Left ventricle myocardium inferior (tissue), 1 donor: ENCODE measurements around the gene TMEM128. TPM values are rescaled to one million over a fixed set of nuclear protein-coding genes. Genes with fewer than 3 reads are reported as not detected.
"Not testable (repeated sequence)": the region's sequence is repeated elsewhere in the genome, so short reads cannot be mapped to it uniquely, and the experiment has no call there.

Experiments used
- DNase-seq: peaks from one replicate; pipeline ENCODE4 v3.0.0-alpha.2; 2020
- H3K27ac ChIP-seq: fragments of 200-600 bp; replicated peaks from 2 replicates; pipeline ENCODE4 v1.8.0; 2021
- H3K27me3 ChIP-seq: fragments of 200-600 bp; 2 replicates; pipeline ENCODE4 v1.8.0; 2021; ENCODE audit warnings: low read depth
- H3K36me3 ChIP-seq: fragments of 200-600 bp; 2 replicates; pipeline ENCODE4 v1.8.0; 2021
- H3K4me1 ChIP-seq: fragments of 200-600 bp; 2 replicates; pipeline ENCODE4 v1.8.0; 2021
- H3K4me3 ChIP-seq: fragments of 200-600 bp; 2 replicates; pipeline ENCODE4 v1.8.0; 2021; ENCODE audit warnings: mild to moderate bottlenecking, moderate library complexity
- H3K9me3 ChIP-seq: fragments of 200-600 bp; replicated peaks from 2 replicates; pipeline ENCODE4 v1.8.0; 2021
- intact Hi-C: fragments of 100-400 bp; cut with micrococcal nuclease; formaldehyde crosslinking; loops from one replicate; pipeline ENCODE4 v1.11.0; 2022
- total RNA-seq: library from RNA; stranded (reverse); fragmentation: NEBNext Ultra II Directional; extraction: Animal tissue kit (Norgen Biotek cat#: 25700); gene quantifications from one replicate; pipeline ENCODE4 v1.2.1, GENCODE V29; 2021
- TF ChIP-seq, protein P1 (sequence below): fragments of 200-600 bp; IDR thresholded peaks from 2 replicates; pipeline ENCODE4 v1.8.0; 2021; ENCODE audit warnings: antibody characterized with exemption, mild to moderate bottlenecking, borderline replicate concordance
- donor health status: DM: no; HTN: yes; CAD: no; lungs with severe emphysema.

The TMEM128 gene
- total RNA-seq, 1 donor from 2014 or later = 9.8 TPM

DNA sequence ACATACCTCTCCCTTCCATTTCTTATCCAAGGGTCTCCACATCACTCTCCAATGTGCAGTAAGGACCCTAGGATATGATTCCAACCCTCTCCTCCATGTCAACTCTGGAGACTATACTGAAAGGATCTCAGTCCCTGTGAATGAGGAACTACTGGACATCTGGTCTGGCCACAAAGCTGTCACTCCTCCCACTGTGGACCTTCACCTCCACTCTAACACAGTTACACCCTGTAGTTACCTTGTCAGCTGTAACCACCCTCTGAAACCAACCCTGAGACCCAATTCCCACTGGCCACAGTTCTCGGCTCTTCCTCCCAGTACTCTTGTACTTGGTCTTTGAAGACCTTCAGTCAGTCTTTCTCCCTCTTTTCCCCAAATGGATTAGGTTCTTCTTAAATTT lies 2.9 kb downstream of the TMEM128 start:
- intact Hi-C loops = no loop called here
- Histone ChIP-seq H3K27ac (no peak overlapping the region), H3K27me3 (no peaks in the 10 kb centered on the region), H3K4me3 (no peak overlapping the region), H3K36me3 (peaks cover 50% of the 10 kb centered on the region), H3K4me1 (peaks cover 37% of the 10 kb centered on the region), H3K9me3 (no peaks in the 10 kb centered on the region)
- TF ChIP-seq, protein P1, sequence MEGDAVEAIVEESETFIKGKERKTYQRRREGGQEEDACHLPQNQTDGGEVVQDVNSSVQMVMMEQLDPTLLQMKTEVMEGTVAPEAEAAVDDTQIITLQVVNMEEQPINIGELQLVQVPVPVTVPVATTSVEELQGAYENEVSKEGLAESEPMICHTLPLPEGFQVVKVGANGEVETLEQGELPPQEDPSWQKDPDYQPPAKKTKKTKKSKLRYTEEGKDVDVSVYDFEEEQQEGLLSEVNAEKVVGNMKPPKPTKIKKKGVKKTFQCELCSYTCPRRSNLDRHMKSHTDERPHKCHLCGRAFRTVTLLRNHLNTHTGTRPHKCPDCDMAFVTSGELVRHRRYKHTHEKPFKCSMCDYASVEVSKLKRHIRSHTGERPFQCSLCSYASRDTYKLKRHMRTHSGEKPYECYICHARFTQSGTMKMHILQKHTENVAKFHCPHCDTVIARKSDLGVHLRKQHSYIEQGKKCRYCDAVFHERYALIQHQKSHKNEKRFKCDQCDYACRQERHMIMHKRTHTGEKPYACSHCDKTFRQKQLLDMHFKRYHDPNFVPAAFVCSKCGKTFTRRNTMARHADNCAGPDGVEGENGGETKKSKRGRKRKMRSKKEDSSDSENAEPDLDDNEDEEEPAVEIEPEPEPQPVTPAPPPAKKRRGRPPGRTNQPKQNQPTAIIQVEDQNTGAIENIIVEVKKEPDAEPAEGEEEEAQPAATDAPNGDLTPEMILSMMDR = no peak
- DNase-seq = no peak

DNA sequence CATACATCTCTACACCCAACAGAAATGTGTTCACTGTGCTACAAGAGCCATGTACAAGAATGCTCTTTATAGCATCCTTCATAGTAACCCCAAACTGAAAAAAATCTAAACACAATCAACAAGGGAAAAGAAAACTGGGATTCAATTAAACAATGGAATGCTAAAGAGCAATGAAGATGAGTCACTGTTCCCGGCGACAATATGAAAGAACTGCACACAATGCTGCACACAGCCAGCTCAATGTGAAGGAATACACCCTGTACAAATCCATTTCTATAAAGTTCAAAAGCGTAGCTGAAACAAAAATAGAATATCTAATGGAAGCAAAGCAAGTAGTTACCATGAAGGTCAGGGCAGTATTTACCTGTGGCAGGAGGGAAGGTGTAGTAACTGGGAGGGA lies 8.5 kb downstream of the TMEM128 start:
- DNase-seq, intact Hi-C loops, H3K4me3 ChIP-seq, H3K27me3 ChIP-seq, H3K4me1 ChIP-seq, H3K27ac ChIP-seq, H3K9me3 ChIP-seq: not testable (repeated sequence)
- H3K36me3 ChIP-seq = peaks cover 88% of the 10 kb centered on the region

DNA sequence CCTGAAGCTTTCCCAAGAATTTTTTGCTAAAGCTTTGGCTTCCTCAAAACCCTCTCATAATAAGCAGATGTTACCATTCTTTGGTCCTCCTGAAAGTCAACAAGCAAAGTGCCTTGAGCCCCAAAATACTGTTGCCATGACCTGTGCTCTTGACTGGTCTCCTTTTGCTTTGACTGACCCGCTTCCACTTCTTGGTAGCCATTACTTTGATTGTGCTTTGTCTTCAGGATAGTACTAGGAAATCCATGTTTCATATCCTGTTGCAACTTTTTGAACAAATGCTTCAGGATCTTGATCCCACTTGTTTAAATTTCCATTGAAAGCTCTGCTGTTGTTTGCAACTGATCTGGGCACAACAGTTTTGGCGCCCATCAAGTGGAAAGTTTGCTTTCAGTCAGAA lies 14.4 kb downstream of the TMEM128 start:
- H3K4me1 ChIP-seq = no peaks in the 10 kb centered on the region
- TF ChIP-seq, protein P1 = no peak
- no peak overlapping the region for H3K27ac ChIP-seq
- intact Hi-C loops = no loop called here
- peaks cover 9% of the 10 kb centered on the region for H3K27me3 ChIP-seq
- H3K36me3 ChIP-seq = peaks cover 39% of the 10 kb centered on the region
- H3K4me3 ChIP-seq = no peak overlapping the region
- H3K9me3 ChIP-seq = peaks cover 16% of the 10 kb centered on the region
- no peak for DNase-seq

DNA sequence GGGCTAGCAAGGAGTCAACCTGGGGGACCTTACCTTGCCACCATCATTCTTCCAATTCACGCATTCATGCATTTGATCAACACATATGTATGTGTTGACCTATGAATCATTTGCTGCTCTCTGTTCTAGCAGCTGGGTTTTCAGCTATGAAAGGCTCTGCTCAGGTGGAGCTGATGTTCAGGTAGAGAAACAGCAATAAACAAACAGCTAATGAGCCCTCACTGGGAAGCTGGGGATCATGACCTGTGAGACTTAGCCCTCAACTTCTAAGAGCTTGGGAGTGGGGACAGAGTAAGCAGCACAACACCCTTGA lies 19.7 kb downstream of the TMEM128 start:
- TF ChIP-seq, protein P1 = no peak
- Histone ChIP-seq H3K9me3 (peaks cover 8% of the 10 kb centered on the region), H3K27ac (no peak overlapping the region), H3K27me3 (peaks cover 62% of the 10 kb centered on the region), H3K4me1 (peaks cover 6% of the 10 kb centered on the region), H3K4me3 (no peak overlapping the region), H3K36me3 (no peaks in the 10 kb centered on the region)
- no peak for DNase-seq
- intact Hi-C loops = no loop called here

DNA sequence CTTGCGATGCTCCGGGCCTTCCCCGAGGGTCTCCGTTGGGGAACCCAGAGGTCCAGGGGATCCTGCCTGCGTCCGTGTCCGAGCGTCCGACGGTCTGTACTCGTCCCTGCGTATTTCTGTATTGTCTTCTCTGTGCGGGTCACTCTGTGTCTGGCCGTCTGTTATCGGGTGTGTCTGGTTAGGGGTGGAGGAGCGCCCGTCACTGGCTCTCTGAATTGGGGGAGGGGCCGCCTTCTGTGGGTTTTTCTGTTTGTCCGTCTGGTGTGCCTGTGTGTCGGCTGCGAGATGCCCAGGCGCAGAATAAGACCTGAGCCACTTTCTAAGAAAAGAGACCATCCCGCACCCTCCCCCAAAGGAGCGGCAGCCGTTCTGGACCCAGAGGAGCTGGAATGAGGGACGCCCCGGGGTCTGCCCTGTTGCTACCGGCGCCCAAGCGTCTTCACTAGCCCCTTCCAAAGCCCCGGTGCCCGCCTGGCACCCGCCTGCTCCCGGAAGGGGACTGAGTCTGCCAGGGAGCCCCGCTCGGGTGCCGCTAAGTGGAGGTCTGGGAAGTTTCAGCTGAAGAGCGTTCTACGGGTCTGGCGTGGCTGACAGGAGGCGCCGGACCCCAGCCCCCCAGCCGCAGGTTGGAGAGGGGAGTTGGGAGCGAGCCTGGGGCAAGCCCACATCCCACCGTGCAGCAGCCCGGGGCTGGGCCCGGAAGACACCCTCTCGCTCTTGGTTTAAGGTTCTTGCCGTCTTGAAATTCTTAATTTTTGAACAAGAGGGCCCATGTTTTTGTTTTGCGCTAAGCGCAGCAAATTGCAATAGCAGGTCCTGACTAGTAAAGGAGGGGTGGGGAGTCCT lies 20.3 kb downstream of the TMEM128 start:
- Histone ChIP-seq H3K27me3 (peaks cover 68% of the 10 kb centered on the region), H3K27ac (no peak overlapping the region), H3K4me3 (no peak overlapping the region), H3K9me3 (peaks cover 2% of the 10 kb centered on the region), H3K4me1 (peaks cover 6% of the 10 kb centered on the region), H3K36me3 (no peaks in the 10 kb centered on the region)
- DNase-seq = no peak
- intact Hi-C loops = no loop called here
- TF ChIP-seq, protein P1 = no peak

DNA sequence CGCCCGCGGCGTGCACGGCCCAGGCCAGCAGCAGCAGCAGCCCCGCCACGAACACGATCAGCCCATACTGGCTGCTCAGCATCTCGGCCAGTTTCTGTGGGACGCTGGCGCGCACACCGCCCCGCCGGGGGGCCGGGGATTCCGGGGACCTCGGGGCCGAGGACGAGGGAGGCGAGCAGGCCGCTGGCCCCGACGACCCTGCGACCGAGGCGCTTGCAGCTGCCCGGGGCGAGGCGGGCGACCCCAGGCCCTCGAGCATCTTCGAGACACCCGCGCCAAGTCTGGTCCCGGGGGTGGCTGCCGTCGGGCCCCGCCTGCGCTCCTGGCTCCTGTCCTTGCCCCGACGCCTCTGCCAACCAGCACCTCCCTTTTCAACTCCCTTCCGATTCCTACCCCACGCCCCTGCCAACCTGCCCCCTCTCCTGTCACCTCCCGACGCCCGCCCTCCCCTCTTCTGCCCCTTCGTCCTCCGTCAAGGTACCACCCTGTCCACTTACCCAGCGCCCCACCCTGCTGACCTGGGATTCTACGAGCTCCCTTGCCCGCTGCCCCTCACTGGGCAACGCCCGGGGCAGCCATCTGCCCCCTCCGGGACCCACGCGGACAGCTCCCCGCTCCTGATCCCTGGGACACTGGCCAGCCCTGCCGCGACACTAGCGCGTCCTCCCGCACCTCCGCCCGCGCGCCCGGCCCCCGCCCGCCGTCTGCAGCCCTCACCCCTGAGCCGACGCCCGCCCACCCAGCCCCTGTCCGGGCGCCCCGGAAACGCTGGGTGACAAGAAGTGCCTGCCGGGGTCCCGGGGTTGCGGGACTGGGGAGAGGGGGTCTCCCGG lies 21.2 kb downstream of the TMEM128 start, which contains the start of gene OTOP1:
OTOP1 (minus strand) TSS at position 324 of the 833 bp plus-strand sequence; CDS start at position 259, 65 bp downstream.
- intact Hi-C loops = no loop called here
- TF ChIP-seq, protein P1 = no peak
- peaks cover 6% of the 10 kb centered on the region for H3K4me1 ChIP-seq
- peaks cover 77% of the 10 kb centered on the region for H3K27me3 ChIP-seq
- H3K36me3 ChIP-seq = no peaks in the 10 kb centered on the region
- no peak for DNase-seq
- no peak within 1 kb of the TSS for H3K4me3 ChIP-seq
- H3K9me3 ChIP-seq = no peaks in the 10 kb centered on the region
- H3K27ac ChIP-seq = no peak within 1 kb of the TSS
